ENCODE results near the gene KIF27. TPM values are rescaled to one million over a fixed set of nuclear protein-coding genes. Genes with fewer than 3 reads are reported as not detected.

KIF27 gene
- total and polyA plus RNA-seq, 10 of the 15 experiments (the other 5 are each of a cell fraction or from before 2014, with no cell fraction given): 0.64 to 3.3 (median 1.3) TPM

DNA sequence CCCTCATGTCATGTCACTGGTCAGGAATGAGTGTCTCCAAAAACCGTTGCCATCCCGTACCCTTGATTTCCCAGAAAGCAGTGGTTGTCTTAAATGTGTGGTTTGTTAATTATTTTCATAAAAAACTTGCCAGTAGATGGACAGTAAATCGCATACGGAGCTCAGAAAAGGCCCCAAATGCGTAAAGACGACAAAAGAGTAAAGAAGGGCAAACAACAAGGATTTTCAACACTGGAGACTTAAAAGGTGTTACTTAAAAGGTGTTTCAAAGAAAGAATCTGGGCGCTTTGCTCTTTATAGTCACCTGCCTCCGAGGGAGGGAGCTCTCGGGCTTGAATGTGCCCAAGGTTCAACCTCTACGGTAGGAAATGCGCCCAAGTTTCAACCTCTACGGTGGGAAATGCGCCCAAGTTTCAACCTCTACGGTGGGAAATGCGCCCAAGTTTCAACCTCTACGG lies 734 bp downstream of the KIF27 start (continued):
- TF ChIP-seq, protein P1, sequence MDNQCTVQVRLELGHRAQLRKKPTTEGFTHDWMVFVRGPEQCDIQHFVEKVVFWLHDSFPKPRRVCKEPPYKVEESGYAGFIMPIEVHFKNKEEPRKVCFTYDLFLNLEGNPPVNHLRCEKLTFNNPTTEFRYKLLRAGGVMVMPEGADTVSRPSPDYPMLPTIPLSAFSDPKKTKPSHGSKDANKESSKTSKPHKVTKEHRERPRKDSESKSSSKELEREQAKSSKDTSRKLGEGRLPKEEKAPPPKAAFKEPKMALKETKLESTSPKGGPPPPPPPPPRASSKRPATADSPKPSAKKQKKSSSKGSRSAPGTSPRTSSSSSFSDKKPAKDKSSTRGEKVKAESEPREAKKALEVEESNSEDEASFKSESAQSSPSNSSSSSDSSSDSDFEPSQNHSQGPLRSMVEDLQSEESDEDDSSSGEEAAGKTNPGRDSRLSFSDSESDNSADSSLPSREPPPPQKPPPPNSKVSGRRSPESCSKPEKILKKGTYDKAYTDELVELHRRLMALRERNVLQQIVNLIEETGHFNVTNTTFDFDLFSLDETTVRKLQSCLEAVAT (IDR thresholded peaks at IDR 0.05): 0 out of 2 replicates have a peak, but pooled peaks have one; percentile 26
- peak; percentile 34; the same call in 1 of the 2 replicates for TF ChIP-seq NFIC (IDR thresholded peaks at IDR 0.05; ENCODE audit: low read depth, low read length)
- TF ChIP-seq, protein P2, sequence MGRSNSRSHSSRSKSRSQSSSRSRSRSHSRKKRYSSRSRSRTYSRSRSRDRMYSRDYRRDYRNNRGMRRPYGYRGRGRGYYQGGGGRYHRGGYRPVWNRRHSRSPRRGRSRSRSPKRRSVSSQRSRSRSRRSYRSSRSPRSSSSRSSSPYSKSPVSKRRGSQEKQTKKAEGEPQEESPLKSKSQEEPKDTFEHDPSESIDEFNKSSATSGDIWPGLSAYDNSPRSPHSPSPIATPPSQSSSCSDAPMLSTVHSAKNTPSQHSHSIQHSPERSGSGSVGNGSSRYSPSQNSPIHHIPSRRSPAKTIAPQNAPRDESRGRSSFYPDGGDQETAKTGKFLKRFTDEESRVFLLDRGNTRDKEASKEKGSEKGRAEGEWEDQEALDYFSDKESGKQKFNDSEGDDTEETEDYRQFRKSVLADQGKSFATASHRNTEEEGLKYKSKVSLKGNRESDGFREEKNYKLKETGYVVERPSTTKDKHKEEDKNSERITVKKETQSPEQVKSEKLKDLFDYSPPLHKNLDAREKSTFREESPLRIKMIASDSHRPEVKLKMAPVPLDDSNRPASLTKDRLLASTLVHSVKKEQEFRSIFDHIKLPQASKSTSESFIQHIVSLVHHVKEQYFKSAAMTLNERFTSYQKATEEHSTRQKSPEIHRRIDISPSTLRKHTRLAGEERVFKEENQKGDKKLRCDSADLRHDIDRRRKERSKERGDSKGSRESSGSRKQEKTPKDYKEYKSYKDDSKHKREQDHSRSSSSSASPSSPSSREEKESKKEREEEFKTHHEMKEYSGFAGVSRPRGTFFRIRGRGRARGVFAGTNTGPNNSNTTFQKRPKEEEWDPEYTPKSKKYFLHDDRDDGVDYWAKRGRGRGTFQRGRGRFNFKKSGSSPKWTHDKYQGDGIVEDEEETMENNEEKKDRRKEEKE (IDR thresholded peaks at IDR 0.05): no peak
- TF ChIP-seq MTA3 (IDR thresholded peaks at IDR 0.05; ENCODE audit: borderline replicate concordance, low read length): peak; percentile 73; the same call in 1 of the 2 replicates
- TF ChIP-seq, protein P3, sequence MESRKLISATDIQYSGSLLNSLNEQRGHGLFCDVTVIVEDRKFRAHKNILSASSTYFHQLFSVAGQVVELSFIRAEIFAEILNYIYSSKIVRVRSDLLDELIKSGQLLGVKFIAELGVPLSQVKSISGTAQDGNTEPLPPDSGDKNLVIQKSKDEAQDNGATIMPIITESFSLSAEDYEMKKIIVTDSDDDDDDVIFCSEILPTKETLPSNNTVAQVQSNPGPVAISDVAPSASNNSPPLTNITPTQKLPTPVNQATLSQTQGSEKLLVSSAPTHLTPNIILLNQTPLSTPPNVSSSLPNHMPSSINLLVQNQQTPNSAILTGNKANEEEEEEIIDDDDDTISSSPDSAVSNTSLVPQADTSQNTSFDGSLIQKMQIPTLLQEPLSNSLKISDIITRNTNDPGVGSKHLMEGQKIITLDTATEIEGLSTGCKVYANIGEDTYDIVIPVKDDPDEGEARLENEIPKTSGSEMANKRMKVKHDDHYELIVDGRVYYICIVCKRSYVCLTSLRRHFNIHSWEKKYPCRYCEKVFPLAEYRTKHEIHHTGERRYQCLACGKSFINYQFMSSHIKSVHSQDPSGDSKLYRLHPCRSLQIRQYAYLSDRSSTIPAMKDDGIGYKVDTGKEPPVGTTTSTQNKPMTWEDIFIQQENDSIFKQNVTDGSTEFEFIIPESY (IDR thresholded peaks at IDR 0.05): peak; percentile 55; the same call in 1 of the 2 replicates
- TF ChIP-seq RAD21 (IDR thresholded peaks at IDR 0.05; ENCODE audit: insufficient read depth, low read depth, low read length): peak; percentile 40; the same call in 1 of the 2 replicates
- peak; percentile 82; the same call in 1 of the 2 replicates for TF ChIP-seq PML (IDR thresholded peaks at IDR 0.05; ENCODE audit: low read length)
- no peak for TF ChIP-seq SUZ12 (IDR thresholded peaks at IDR 0.05; ENCODE audit: unreplicated experiment)
- peak; percentile 55 for TF ChIP-seq EED (IDR thresholded peaks at IDR 0.05; ENCODE audit: low read depth)
- 0 out of 2 replicates have a peak, but pooled peaks have one; percentile 6 for TF ChIP-seq RCOR1 (conservative IDR thresholded peaks at IDR 0.05; ENCODE audit: low read depth, low read length)
- TF ChIP-seq SMARCA5 (IDR thresholded peaks at IDR 0.05): no peak

All from GM12878 (cell line).